Right lobe of liver (tissue), 4 donors: ENCODE results near the gene SACM1L.

Source experiments
- POLR2A ChIP-seq: fragments of 450-650 bp; IDR thresholded peaks from one replicate; pipeline ENCODE4 v1.6.1; 2017; ENCODE audit warnings: antibody characterized with exemption, mild to moderate bottlenecking
- TF ChIP-seq, protein P1 (sequence below), 4 donors: fragments of 200-600 bp in 3 of 4; fragments of 450-650 bp in 1 of 4; IDR thresholded peaks; one replicate each; pipeline versions ENCODE4 v1.5.1 to v1.8.0; 2016 to 2022; ENCODE audit warnings: antibody characterized with exemption in 4 of 4, mild to moderate bottlenecking in 2 of 4
- donor health status: DM: no; HTN: no; CAD: no.
- donor health status: DM: no; HTN: no; CAD: no.
- donor health status: DM: no; HTN: yes; CAD: no.

DNA sequence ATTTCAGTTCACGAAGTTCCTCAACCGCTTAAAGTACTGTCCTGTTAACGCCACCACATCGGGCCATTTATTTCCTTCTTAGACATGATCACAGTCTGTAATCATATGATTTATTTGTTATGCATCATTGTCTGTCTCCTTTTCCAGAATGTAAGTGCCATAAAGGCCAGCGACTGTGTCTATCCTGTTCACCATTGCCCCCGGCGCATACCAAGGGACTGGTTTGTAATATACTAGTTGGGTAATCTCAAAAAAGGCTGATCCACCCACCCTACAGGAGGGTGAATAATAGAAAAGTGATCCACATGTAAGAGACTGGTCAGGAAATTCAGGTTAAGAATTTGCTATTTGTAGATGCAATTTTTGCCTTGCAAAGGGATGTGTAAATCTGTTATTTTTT lies 65.3 kb downstream of the SACM1L start:
- TF ChIP-seq POLR2A: no peak
- TF ChIP-seq, protein P1, sequence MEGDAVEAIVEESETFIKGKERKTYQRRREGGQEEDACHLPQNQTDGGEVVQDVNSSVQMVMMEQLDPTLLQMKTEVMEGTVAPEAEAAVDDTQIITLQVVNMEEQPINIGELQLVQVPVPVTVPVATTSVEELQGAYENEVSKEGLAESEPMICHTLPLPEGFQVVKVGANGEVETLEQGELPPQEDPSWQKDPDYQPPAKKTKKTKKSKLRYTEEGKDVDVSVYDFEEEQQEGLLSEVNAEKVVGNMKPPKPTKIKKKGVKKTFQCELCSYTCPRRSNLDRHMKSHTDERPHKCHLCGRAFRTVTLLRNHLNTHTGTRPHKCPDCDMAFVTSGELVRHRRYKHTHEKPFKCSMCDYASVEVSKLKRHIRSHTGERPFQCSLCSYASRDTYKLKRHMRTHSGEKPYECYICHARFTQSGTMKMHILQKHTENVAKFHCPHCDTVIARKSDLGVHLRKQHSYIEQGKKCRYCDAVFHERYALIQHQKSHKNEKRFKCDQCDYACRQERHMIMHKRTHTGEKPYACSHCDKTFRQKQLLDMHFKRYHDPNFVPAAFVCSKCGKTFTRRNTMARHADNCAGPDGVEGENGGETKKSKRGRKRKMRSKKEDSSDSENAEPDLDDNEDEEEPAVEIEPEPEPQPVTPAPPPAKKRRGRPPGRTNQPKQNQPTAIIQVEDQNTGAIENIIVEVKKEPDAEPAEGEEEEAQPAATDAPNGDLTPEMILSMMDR (IDR thresholded peaks at IDR 0.05): no peak
